Panc1 (cell line): ENCODE data around the gene RBMS3.

Source experiments
- POLR2AphosphoS5 ChIP-seq: IDR thresholded peaks from 2 replicates; pipeline ENCODE4 v1.6.1; 2012; ENCODE audit warnings: mild to moderate bottlenecking, low read depth, low read length, moderate library complexity
- TF ChIP-seq, protein P1 (sequence below): fragments of 450-650 bp; IDR thresholded peaks from 2 replicates; pipeline ENCODE4 v1.5.1; 2017; ENCODE audit warnings: mild to moderate bottlenecking
- TF ChIP-seq, protein P2 (sequence below), 2 experiments: IDR thresholded peaks; 2 replicates each; pipeline ENCODE4 v1.6.1; 2011 to 2012; ENCODE audit warnings: low read depth in 2 of 2, control low read depth in 1 of 2, low read length in 1 of 2, mild to moderate bottlenecking in 1 of 2, moderate library complexity in 1 of 2; ENCODE audit not compliant: insufficient read depth in 1 of 2

DNA sequence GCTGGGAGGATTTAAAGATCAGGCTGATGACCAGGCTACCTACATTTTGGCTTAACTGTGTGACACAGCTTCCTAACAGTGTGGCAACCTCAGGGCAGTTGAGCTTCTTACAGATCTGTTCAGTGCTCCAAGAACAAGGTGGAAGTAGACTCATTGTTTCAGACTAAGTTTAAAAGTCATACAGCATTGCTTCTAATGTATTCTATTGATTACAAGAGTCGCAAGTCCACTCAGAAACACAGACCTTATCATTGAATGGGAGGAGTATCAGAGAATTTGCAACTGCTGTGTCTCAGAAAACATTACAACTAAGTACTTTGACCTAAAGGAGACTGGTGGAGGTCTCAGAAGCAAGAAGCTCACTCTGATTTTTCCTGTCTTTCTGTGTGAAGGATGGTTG lies 746.0 kb downstream of the RBMS3 start:
- TF ChIP-seq, protein P1, sequence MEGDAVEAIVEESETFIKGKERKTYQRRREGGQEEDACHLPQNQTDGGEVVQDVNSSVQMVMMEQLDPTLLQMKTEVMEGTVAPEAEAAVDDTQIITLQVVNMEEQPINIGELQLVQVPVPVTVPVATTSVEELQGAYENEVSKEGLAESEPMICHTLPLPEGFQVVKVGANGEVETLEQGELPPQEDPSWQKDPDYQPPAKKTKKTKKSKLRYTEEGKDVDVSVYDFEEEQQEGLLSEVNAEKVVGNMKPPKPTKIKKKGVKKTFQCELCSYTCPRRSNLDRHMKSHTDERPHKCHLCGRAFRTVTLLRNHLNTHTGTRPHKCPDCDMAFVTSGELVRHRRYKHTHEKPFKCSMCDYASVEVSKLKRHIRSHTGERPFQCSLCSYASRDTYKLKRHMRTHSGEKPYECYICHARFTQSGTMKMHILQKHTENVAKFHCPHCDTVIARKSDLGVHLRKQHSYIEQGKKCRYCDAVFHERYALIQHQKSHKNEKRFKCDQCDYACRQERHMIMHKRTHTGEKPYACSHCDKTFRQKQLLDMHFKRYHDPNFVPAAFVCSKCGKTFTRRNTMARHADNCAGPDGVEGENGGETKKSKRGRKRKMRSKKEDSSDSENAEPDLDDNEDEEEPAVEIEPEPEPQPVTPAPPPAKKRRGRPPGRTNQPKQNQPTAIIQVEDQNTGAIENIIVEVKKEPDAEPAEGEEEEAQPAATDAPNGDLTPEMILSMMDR = no peak
- no peak for TF ChIP-seq POLR2AphosphoS5
- TF ChIP-seq, protein P2, sequence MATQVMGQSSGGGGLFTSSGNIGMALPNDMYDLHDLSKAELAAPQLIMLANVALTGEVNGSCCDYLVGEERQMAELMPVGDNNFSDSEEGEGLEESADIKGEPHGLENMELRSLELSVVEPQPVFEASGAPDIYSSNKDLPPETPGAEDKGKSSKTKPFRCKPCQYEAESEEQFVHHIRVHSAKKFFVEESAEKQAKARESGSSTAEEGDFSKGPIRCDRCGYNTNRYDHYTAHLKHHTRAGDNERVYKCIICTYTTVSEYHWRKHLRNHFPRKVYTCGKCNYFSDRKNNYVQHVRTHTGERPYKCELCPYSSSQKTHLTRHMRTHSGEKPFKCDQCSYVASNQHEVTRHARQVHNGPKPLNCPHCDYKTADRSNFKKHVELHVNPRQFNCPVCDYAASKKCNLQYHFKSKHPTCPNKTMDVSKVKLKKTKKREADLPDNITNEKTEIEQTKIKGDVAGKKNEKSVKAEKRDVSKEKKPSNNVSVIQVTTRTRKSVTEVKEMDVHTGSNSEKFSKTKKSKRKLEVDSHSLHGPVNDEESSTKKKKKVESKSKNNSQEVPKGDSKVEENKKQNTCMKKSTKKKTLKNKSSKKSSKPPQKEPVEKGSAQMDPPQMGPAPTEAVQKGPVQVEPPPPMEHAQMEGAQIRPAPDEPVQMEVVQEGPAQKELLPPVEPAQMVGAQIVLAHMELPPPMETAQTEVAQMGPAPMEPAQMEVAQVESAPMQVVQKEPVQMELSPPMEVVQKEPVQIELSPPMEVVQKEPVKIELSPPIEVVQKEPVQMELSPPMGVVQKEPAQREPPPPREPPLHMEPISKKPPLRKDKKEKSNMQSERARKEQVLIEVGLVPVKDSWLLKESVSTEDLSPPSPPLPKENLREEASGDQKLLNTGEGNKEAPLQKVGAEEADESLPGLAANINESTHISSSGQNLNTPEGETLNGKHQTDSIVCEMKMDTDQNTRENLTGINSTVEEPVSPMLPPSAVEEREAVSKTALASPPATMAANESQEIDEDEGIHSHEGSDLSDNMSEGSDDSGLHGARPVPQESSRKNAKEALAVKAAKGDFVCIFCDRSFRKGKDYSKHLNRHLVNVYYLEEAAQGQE (IDR thresholded peaks at IDR 0.05; ENCODE audit: insufficient read depth in 1 of 2, low read depth in 2 of 2, low read length in 1 of 2) = no peak
